ENCODE results near the gene TMEM259.
"Not testable (repeated sequence)": the region's sequence is repeated elsewhere in the genome, so short reads cannot be mapped to it uniquely, and the experiment has no call there.

DNA sequence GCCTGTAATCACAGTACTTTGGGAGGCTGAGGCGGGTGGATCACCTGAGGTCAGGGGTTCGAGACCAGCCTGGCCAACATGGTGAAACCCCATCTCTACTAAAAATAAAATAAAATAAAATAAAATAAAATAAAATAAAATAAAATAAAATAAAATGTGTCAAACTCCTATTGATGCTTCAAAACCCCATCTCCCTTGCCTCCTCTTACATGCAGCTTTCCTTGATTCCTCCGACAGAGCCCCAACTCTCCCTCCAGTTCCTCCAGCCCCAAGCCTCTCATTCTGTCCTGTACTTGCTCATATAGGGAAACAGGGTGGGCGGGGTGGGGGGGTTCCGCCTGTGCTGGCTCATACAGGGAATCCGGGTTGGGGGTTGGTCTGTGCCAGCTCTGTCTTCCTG is 4.2 kb upstream of the TMEM259 start:
- not testable (repeated sequence) for TF ChIP-seq SMARCA5 (IDR thresholded peaks at IDR 0.05); PHB2 (IDR thresholded peaks at IDR 0.05; ENCODE audit: low read depth); ZNF3 (CRISPR knock-in tag; IDR thresholded peaks at IDR 0.05); TSC22D4 (tag; IDR thresholded peaks at IDR 0.05); POLR2A (conservative IDR thresholded peaks at IDR 0.05); MXI1 (IDR thresholded peaks at IDR 0.05; ENCODE audit: low read depth, low read length); ZNF174 (CRISPR knock-in tag; IDR thresholded peaks at IDR 0.05); SIN3A (IDR thresholded peaks at IDR 0.05; ENCODE audit: borderline replicate concordance in 2 of 2, control insufficient read depth in 1 of 2, low read depth in 2 of 2, low read length in 2 of 2); HIVEP1 (CRISPR knock-in tag; IDR thresholded peaks at IDR 0.05); TRIM24 (IDR thresholded peaks at IDR 0.05)
- TF ChIP-seq, protein P1, sequence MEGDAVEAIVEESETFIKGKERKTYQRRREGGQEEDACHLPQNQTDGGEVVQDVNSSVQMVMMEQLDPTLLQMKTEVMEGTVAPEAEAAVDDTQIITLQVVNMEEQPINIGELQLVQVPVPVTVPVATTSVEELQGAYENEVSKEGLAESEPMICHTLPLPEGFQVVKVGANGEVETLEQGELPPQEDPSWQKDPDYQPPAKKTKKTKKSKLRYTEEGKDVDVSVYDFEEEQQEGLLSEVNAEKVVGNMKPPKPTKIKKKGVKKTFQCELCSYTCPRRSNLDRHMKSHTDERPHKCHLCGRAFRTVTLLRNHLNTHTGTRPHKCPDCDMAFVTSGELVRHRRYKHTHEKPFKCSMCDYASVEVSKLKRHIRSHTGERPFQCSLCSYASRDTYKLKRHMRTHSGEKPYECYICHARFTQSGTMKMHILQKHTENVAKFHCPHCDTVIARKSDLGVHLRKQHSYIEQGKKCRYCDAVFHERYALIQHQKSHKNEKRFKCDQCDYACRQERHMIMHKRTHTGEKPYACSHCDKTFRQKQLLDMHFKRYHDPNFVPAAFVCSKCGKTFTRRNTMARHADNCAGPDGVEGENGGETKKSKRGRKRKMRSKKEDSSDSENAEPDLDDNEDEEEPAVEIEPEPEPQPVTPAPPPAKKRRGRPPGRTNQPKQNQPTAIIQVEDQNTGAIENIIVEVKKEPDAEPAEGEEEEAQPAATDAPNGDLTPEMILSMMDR (IDR thresholded peaks at IDR 0.05 in 2 of 3, conservative IDR thresholded peaks at IDR 0.05 in 1 of 3; ENCODE audit: insufficient read depth in 2 of 3, low read depth in 1 of 3, low read length in 3 of 3) = not testable (repeated sequence)
- TF ChIP-seq, protein P2, sequence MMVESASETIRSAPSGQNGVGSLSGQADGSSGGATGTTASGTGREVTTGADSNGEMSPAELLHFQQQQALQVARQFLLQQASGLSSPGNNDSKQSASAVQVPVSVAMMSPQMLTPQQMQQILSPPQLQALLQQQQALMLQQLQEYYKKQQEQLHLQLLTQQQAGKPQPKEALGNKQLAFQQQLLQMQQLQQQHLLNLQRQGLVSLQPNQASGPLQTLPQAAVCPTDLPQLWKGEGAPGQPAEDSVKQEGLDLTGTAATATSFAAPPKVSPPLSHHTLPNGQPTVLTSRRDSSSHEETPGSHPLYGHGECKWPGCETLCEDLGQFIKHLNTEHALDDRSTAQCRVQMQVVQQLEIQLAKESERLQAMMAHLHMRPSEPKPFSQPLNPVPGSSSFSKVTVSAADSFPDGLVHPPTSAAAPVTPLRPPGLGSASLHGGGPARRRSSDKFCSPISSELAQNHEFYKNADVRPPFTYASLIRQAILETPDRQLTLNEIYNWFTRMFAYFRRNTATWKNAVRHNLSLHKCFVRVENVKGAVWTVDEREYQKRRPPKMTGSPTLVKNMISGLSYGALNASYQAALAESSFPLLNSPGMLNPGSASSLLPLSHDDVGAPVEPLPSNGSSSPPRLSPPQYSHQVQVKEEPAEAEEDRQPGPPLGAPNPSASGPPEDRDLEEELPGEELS (CRISPR knock-in tag; IDR thresholded peaks at IDR 0.05; ENCODE audit: borderline replicate concordance) = not testable (repeated sequence)
